ENCODE data around the gene TP73. TPM values are rescaled to one million over a fixed set of nuclear protein-coding genes. Genes with fewer than 3 reads are reported as not detected.
A peak's percentile ranks its signal among the peaks of the same experiment; 100 is the strongest.

TP73 gene
- total RNA-seq, 1 donor from 2014 or later = 13.0 TPM

- H3K27ac Mint-ChIP-seq (ENCODE audit: unreplicated experiment) = no peak overlapping the region
- DNase-seq = peak; percentile 6
- H3K4me1 Mint-ChIP-seq (ENCODE audit: low read depth, unreplicated experiment) = peaks cover 4% of the 10 kb centered on the region
- no peak for TF ChIP-seq CTCF (IDR thresholded peaks at IDR 0.05; ENCODE audit: partially characterized antibody, unreplicated experiment)
- H3K9me3 Mint-ChIP-seq (ENCODE audit: unreplicated experiment) = no peaks in the 10 kb centered on the region
- no peaks in the 10 kb centered on the region for H3K27me3 Mint-ChIP-seq (ENCODE audit: unreplicated experiment)
- H3K4me3 Mint-ChIP-seq (ENCODE audit: unreplicated experiment) = no peak overlapping the region
- peaks cover 5% of the 10 kb centered on the region for H3K36me3 Mint-ChIP-seq (ENCODE audit: unreplicated experiment)
Measured at GRCh38 chr1:3644273-3644672, 8.0 kb upstream of the TP73 start.

- Mint-ChIP-seq H3K27me3 (ENCODE audit: unreplicated experiment) (no peaks in the 10 kb centered on the region), H3K9me3 (ENCODE audit: unreplicated experiment) (no peaks in the 10 kb centered on the region), H3K4me3 (ENCODE audit: unreplicated experiment) (no peak overlapping the region), H3K4me1 (ENCODE audit: low read depth, unreplicated experiment) (peaks cover 4% of the 10 kb centered on the region), H3K36me3 (ENCODE audit: unreplicated experiment) (peaks cover 5% of the 10 kb centered on the region), H3K27ac (ENCODE audit: unreplicated experiment) (no peak overlapping the region)
- peak; percentile 8 for DNase-seq
- TF ChIP-seq CTCF (IDR thresholded peaks at IDR 0.05; ENCODE audit: partially characterized antibody, unreplicated experiment) = no peak
Measured at GRCh38 chr1:3645247-3645646, 7.1 kb upstream of the TP73 start.

- Mint-ChIP-seq H3K4me1 (ENCODE audit: low read depth, unreplicated experiment) (peaks cover 4% of the 10 kb centered on the region), H3K27me3 (ENCODE audit: unreplicated experiment) (peaks cover 2% of the 10 kb centered on the region), H3K4me3 (ENCODE audit: unreplicated experiment) (no peak overlapping the region), H3K9me3 (ENCODE audit: unreplicated experiment) (peaks cover 2% of the 10 kb centered on the region), H3K36me3 (ENCODE audit: unreplicated experiment) (peaks cover 5% of the 10 kb centered on the region), H3K27ac (ENCODE audit: unreplicated experiment) (no peak overlapping the region)
- DNase-seq = peak; percentile 9
- TF ChIP-seq CTCF (IDR thresholded peaks at IDR 0.05; ENCODE audit: partially characterized antibody, unreplicated experiment) = no peak
Measured at GRCh38 chr1:3645666-3646355, 6.5 kb upstream of the TP73 start.

- DNase-seq = peak; percentile 1
- Mint-ChIP-seq H3K36me3 (ENCODE audit: unreplicated experiment) (peaks cover 5% of the 10 kb centered on the region), H3K9me3 (ENCODE audit: unreplicated experiment) (peaks cover 2% of the 10 kb centered on the region), H3K27me3 (ENCODE audit: unreplicated experiment) (peaks cover 2% of the 10 kb centered on the region), H3K27ac (ENCODE audit: unreplicated experiment) (no peak overlapping the region), H3K4me1 (ENCODE audit: low read depth, unreplicated experiment) (peaks cover 4% of the 10 kb centered on the region), H3K4me3 (ENCODE audit: unreplicated experiment) (no peak overlapping the region)
- no peak for TF ChIP-seq CTCF (IDR thresholded peaks at IDR 0.05; ENCODE audit: partially characterized antibody, unreplicated experiment)
Measured at GRCh38 chr1:3646596-3646995, 5.7 kb upstream of the TP73 start.

Measured in glutamatergic neuron (in vitro differentiated cells).